Islet precursor cell (in vitro differentiated cells): ENCODE data around the gene ANKRD44.

ENCODE experiments used
- DNase-seq: peaks from one replicate; pipeline ENCODE4 v3.0.0-alpha.2; 2018

ANKRD44 gene

GRCh38 chr2:196971574-196972279 is 338.9 kb downstream of the ANKRD44 start:
- DNase-seq: no peak

- DNase-seq: no peak
Observed at GRCh38 chr2:196970099-196970498, 340.5 kb downstream of the ANKRD44 start.

- no peak for DNase-seq
Observed at GRCh38 chr2:196968516-196968915, 342.1 kb downstream of the ANKRD44 start.

GRCh38 chr2:196967775-196968174 is 342.8 kb downstream of the ANKRD44 start:
- DNase-seq: no peak

GRCh38 chr2:196967116-196967515 is 343.5 kb downstream of the ANKRD44 start:
- peak; percentile 54 for DNase-seq

GRCh38 chr2:196966061-196966460 is 344.5 kb downstream of the ANKRD44 start:
- DNase-seq: no peak

GRCh38 chr2:196965651-196966050 is 344.9 kb downstream of the ANKRD44 start:
- DNase-seq: no peak

- no peak for DNase-seq
Observed at GRCh38 chr2:196963961-196964360, 346.6 kb downstream of the ANKRD44 start.

GRCh38 chr2:196963043-196963442 is 347.5 kb downstream of the ANKRD44 start:
- DNase-seq: no peak

- DNase-seq: no peak
Observed at GRCh38 chr2:196962325-196962724, 348.3 kb downstream of the ANKRD44 start.

GRCh38 chr2:196961889-196962288 is 348.7 kb downstream of the ANKRD44 start:
- DNase-seq: no peak

- DNase-seq: no peak
Observed at GRCh38 chr2:196959734-196960338, 350.7 kb downstream of the ANKRD44 start.

- DNase-seq: no peak
Observed at GRCh38 chr2:196959281-196959680, 351.3 kb downstream of the ANKRD44 start.

GRCh38 chr2:196957881-196958525 is 352.6 kb downstream of the ANKRD44 start:
- DNase-seq: no peak

- no peak for DNase-seq
Observed at GRCh38 chr2:196957442-196957841, 353.1 kb downstream of the ANKRD44 start.

- DNase-seq: no peak
Observed at GRCh38 chr2:196956069-196956468, 354.5 kb downstream of the ANKRD44 start.

- DNase-seq: no peak
Observed at GRCh38 chr2:196955036-196955435, 355.5 kb downstream of the ANKRD44 start.

GRCh38 chr2:196954001-196954400 is 356.6 kb downstream of the ANKRD44 start:
- DNase-seq: no peak

- no peak for DNase-seq
Observed at GRCh38 chr2:196952936-196953335, 357.6 kb downstream of the ANKRD44 start.

GRCh38 chr2:196951973-196952372 is 358.6 kb downstream of the ANKRD44 start:
- no peak for DNase-seq

- DNase-seq: no peak
Observed at GRCh38 chr2:196949116-196949515, 361.5 kb downstream of the ANKRD44 start.

- DNase-seq: peak; percentile 56
Observed at GRCh38 chr2:196944570-196944969, 366.0 kb downstream of the ANKRD44 start.

GRCh38 chr2:196941398-196942078 is 369.0 kb downstream of the ANKRD44 start:
- no peak for DNase-seq

- DNase-seq: peak; percentile 55
Observed at GRCh38 chr2:196939371-196939770, 371.2 kb downstream of the ANKRD44 start.
